HT1080 (cell line): ENCODE measurements around the gene ACTL6A. TPM values are rescaled to one million over a fixed set of nuclear protein-coding genes. Genes with fewer than 3 reads are reported as not detected.
"Not testable (repeated sequence)": the region's sequence is repeated elsewhere in the genome, so short reads cannot be mapped to it uniquely, and the experiment has no call there.

ENCODE experiments used
- DNase-seq: peaks from one replicate; pipeline ENCODE4 v3.0.0-alpha.2; 2015; ENCODE audit warnings: low read depth
- polyA plus RNA-seq, 2 experiments: library from polyadenylated mRNA; depleted of rRNA; stranded (reverse); fragments of >200 nt; gene quantifications; 2 replicates each; pipeline ENCODE4 v1.2.3, GENCODE V29; 2015
- total RNA-seq: library from RNA; depleted of rRNA; stranded (reverse); fragments of >200 nt; shearing (Covaris generic); gene quantifications from 2 replicates; pipeline ENCODE4 v1.2.3, GENCODE V29; 2014; rRNA removed

ACTL6A gene
- total RNA-seq = 135 and 170 TPM in 2 replicates
- polyA plus RNA-seq (2015; cell fraction: cytosol; rRNA removed) = 181 and 268 TPM in 2 replicates
- polyA plus RNA-seq (2015; cell fraction: nucleus; rRNA removed) = 239 and 333 TPM in 2 replicates

DNA sequence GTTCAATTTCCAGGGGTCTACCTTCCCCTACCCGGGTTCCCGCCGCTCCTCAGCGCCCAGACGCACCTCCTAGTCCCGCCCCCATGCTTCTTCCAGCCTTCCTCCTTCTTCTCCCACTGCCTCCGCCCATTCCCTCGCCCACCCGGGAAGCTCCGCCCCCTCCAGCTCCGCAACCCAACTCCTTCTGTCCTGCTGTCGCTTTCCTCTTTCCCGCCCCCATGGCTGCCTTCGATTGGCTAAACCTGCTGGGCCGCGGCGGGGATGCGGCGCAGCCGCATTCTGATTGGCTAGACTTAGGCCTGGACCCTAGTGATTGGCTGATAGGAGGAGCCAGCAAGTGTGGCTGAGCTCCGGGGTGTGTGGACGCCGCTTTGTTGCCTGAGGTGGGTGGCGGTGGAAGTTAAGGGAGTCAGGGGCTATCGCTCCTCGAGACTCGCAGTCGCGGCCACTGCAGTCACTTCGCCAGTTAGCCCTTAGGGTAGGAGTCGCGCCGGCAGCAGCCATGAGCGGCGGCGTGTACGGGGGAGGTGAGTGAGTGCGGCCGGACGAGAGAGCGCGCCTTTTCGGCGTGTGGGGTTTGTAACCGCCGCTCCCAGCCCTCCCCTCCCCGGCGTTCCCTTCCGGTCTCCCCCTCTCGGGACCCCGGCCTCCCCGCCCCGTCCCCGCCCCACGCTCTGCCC lies at the start of gene ACTL6A:
ACTL6A (plus strand) TSS at position 336 of the 680 bp plus-strand sequence; CDS start at position 503, 167 bp downstream.
- DNase-seq = peak; percentile 100

GRCh38 chr3:179513862-179514261 lies 48.9 kb upstream of the ACTL6A start:
- DNase-seq = peak; percentile 31

DNA sequence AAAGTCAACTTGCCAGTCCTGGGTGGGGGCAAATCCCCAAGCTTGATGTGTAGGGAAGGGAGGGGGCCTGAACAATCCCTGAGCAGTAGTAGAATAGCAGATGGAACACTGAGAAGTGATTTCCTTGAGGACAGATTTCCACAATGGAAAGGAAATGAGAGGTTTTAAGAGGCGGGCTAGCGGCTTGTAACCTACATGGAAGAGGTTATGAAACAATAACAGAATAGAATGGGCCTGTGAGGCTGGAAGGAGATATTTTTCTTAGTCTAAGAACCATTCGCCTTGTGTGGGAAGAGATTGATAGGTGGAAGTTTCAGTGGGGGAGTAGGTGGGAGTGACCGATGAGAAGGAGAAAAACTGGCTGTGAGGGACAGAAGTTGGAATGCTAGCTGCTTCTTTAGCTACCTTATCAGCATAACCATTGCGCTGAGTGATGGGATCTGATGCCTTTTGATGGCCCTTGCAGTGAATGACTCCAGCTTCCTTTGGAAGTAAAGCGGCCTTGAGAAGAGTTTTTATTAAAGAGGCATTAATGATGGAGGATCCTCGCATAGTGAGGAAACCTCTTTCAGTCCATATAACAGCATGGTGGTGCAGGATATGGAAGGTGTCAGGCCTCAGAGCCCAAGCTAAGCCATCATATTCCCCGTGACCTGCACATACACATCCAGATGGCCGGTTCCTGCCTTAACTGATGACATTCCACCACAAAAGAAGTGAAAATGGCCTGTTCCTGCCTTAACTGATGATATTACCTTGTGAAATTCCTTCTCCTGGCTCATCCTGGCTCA lies 46.1 kb upstream of the ACTL6A start:
- DNase-seq = not testable (repeated sequence)

GRCh38 chr3:179526482-179526881 lies 36.2 kb upstream of the ACTL6A start:
- no peak for DNase-seq

DNA sequence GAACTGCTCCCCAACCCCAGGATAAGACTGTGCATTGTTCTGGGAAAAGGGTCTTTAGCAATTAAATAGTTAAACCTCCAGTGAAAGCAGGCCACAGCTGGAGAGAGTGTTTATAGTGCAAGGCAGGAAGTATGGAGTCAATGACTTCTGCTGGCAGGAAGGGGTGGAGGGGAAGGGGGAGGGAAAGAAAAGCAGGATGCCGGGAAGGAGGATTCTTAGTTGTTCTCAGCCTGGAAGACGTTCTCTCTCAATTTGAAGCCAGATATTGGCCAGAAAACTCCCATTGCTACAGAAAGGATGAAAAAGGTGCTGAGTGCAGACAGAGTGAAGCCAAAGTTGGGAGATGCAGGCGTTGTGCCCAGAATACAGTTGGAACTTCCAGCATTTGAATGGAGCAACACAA lies 35.7 kb upstream of the ACTL6A start:
- peak; percentile 83 for DNase-seq

- peak; percentile 80 for DNase-seq
Measured at GRCh38 chr3:179528772-179529171, 34.0 kb upstream of the ACTL6A start.

DNA sequence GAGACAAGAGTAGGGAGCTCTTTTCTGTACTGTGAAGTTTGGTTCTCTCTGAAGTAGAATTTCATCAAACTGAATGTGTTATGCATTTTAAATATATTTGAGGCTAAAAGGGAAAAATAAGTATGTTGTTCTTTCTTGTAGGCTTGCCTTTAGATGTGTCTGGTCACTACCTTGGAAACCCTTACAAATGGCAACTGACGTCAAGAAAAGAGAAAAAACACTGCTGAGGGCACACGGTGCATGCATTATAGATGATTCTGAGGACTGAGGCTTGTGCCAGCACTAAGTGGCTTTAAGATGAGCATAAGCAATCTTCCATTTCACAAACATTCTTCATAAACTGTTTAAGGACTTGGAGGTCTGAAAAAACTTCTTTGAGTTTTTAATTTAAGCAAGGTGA lies 31.1 kb upstream of the ACTL6A start:
- no peak for DNase-seq

DNA sequence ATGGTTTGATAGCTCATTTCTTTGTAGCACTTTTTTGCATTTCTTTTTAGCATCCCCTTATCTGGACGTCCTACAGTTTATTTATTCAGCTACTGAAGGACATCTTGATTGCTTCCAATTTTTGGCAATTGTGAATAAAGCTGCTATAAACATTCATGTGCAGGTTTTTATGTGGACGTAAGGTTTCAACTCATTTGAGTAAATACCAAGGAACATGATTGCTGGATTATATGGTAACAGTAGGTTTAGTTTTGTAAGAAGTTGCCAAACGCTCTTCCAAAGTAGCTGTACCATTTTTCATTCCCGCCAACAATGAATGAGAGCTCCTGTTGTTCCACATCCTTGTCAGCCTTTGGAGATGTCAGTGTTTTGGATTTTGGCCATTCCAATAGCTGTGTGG lies 29.5 kb upstream of the ACTL6A start:
- no peak for DNase-seq

DNA sequence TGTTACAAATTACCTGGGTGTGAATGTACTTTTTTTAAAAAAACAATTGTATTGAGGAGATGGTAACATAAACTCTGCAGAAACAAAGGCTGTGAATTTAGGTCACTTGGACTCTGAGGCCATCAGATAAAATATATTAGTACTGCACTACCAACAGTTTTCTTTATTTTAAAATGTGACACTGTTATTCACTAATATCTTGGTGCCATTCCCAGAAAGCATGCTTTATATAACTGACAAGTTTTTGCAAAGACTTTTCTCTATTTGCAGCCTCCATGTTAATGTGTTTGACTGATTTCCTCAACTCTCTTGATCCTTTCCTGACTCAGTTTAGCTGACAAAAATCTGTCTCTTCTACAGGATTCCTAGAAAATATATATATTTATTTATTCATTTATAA lies 26.5 kb upstream of the ACTL6A start:
- DNase-seq = no peak

- DNase-seq = no peak
Measured at GRCh38 chr3:179541094-179541493, 21.6 kb upstream of the ACTL6A start.

DNA sequence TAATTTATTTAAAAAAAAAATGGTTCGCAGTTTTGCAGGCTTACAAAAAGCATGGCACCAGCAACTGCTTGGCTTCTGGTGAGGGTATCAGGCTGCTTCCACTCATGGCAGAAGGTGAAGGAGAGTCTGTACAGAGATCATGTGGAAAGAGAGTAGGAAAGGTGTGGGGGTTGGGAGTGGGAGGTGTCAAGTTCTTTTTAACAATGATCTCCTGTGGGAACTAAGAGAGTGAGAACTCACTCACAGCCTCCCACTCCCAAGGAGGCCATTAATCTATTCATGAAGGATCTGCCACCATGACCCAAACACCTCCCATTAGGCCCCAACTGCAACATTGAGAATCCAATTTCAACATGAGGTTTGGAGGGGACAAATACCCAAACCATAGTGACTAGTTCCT lies 21.1 kb upstream of the ACTL6A start:
- no peak for DNase-seq

DNA sequence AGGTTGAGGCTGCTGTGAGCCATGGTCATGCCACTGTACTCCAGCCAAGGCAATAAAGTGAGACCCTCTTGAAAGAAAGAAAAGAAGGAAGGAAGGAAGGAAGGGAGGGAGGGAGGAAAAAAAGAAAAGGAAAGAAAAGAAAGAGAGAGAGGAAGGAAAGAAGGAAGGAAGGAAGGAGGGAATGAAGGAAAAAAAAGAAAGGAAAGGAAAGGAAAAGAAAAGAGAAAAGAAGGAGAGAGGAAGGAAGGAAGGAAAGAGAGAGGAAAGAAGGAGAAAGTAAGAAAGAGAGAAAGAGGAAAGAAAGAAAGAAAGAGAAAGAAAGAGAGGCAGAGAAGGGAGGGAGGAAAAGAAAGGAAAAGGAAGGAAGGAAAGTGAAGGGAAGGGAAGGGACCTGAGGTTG lies 20.4 kb upstream of the ACTL6A start:
- no peak for DNase-seq

- peak; percentile 98 for DNase-seq
Measured at GRCh38 chr3:179544981-179545645, 17.6 kb upstream of the ACTL6A start.

DNA sequence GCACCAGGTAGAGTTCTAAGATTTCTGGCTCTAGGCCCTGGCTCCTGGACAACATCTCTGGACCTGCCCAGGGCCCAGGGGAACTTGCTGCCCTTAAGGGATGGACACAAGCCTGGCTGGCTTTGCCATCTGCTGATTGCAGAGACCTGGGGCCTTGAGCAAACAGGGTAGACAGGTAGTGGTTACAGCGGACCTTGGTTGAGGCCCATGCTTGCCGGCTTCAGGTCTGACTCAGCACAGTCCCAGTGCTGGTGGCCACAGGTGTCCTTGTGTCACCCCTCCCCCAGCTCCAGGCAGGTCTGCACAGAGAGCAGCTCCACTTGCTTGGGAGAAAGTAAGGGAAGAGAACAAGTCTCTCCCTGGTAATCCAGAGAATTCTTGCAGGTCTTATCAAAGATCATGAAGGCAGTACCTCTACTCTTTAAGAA lies 15.9 kb upstream of the ACTL6A start:
- DNase-seq = no peak

DNA sequence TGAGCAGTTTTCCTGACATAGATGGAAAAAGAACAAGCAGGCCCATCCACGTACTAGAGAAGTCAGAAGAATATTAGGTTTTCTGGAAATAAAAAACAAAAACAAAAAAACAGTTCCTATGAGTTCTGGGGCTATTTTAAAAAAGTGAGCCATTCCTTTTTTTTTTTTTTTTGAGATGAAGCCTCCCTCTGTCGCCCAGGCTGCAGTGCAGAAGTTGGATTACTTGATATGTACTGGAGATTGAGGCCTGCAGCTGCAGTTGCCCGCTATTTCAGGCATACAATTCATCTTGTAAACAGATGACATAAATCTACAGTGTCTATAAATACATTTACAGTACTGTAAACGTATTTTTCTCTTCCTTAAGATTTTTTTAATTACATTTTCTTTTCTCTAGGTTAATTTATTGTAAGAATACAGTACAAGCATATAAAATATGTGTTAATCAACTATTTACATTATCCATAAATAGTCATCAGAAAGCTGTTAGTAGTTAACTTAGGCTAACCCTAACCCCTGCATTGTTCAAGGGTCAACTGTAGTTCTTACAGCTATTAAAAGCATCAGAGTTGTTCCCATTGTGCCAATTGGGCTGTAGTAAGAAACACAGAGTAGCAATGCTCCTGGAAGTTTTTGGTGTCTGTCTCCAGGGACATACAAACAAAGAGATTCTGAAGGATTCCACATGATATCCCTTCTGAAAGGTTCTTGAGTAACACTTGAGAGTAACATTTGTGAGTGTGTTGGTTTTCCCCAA lies 11.2 kb upstream of the ACTL6A start:
- DNase-seq = no peak

GRCh38 chr3:179558742-179559364 lies 3.9 kb upstream of the ACTL6A start:
- DNase-seq = peak; percentile 72

- peak; percentile 22 for DNase-seq
Measured at GRCh38 chr3:179560791-179561190, 1.9 kb upstream of the ACTL6A start.

GRCh38 chr3:179563271-179563783 lies 601 bp downstream of the ACTL6A start:
- DNase-seq = peak; percentile 81

- peak; percentile 55 for DNase-seq
Measured at GRCh38 chr3:179565496-179565895, 2.8 kb downstream of the ACTL6A start.

- no peak for DNase-seq
Measured at GRCh38 chr3:179580992-179581391, 18.3 kb downstream of the ACTL6A start.
